Transverse colon (tissue), 3 donors: Measurements from ENCODE around the gene TLK2.

ENCODE experiments used
- POLR2A ChIP-seq: fragments of 450-650 bp; IDR thresholded peaks from one replicate; pipeline ENCODE4 v1.6.1; 2016; ENCODE audit warnings: antibody characterized with exemption, mild to moderate bottlenecking, moderate library complexity
- TF ChIP-seq, protein P1 (sequence below), 5 experiments: fragments of 200-600 bp in 3 of 5; fragments of 450-650 bp in 2 of 5; sonication (generic) in 3 of 5; IDR thresholded peaks; 1 replicate in 2 of 5; 2 replicates in 3 of 5; pipeline ENCODE4 v1.5.1; 2016 to 2017; ENCODE audit warnings: antibody characterized with exemption in 5 of 5, inconsistent platforms in 3 of 5, mild to moderate bottlenecking in 2 of 5, moderate library complexity in 1 of 5

DNA sequence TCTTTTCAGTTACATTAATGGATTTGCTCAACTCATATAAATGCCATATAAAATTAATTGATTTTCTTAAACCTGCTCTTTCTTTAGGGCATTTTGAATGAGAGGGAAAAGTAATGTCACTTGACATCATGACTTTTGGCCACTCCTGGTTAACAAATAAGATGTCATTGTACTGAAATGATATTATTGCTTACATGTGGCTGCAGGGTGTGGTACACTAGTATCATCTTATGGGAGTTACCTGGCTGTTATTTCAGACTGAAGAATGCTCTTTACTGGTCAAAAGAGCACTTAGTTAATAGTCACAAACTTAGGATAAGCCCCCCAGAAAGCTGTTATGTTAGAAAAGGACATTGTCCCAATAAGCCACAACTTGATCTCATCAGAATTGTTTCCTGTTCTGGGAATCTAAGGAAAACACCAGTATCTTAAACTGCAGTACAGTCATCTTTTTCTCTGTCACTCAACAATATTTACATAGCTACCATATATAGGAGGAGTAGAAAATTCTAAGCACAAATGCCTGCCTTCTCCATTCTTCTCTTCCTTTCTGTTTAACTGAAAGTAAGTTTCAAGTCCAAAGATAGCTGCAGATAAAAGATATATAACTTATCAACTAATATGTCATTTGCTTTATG is 95.0 kb downstream of the TLK2 start:
- TF ChIP-seq POLR2A: no peak
- TF ChIP-seq, protein P1, sequence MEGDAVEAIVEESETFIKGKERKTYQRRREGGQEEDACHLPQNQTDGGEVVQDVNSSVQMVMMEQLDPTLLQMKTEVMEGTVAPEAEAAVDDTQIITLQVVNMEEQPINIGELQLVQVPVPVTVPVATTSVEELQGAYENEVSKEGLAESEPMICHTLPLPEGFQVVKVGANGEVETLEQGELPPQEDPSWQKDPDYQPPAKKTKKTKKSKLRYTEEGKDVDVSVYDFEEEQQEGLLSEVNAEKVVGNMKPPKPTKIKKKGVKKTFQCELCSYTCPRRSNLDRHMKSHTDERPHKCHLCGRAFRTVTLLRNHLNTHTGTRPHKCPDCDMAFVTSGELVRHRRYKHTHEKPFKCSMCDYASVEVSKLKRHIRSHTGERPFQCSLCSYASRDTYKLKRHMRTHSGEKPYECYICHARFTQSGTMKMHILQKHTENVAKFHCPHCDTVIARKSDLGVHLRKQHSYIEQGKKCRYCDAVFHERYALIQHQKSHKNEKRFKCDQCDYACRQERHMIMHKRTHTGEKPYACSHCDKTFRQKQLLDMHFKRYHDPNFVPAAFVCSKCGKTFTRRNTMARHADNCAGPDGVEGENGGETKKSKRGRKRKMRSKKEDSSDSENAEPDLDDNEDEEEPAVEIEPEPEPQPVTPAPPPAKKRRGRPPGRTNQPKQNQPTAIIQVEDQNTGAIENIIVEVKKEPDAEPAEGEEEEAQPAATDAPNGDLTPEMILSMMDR (IDR thresholded peaks at IDR 0.05): no peak
